ENCODE measurements around the gene TSHZ2.
"Not testable (repeated sequence)": the region's sequence is repeated elsewhere in the genome, so short reads cannot be mapped to it uniquely, and the experiment has no call there.

DNA sequence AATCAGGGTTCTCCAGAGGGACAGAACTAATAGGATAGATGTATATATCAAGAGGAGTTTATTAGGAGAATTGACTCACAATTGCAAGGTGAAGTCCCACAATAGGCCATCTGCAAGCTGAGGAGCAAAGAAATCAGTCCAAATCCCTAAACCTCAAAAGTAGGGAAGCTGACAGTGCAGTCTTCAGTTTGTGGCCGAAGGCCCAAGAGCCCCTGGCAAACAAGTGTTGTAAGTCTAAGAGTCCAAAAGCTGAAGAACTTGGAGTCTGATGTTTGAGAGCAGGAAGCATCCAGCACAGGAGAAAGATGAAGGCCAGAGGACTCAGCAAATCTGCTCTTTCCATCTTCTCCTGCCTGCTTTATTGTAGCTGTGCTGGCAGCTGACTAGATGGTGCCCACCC lies 117.7 kb downstream of the TSHZ2 start:
- TF ChIP-seq JUND (IDR thresholded peaks at IDR 0.05); CBX3 (IDR thresholded peaks at IDR 0.05; ENCODE audit: low read depth); POLR2AphosphoS5 (IDR thresholded peaks at IDR 0.05; ENCODE audit: low read depth, low read length); TCF7L2 (IDR thresholded peaks at IDR 0.05; ENCODE audit: borderline replicate concordance, extremely low read depth, insufficient read depth, insufficient read length); EZH2phosphoT487 (IDR thresholded peaks at IDR 0.05; ENCODE audit: borderline replicate concordance); CTCF (IDR thresholded peaks at IDR 0.05 in 2 of 3, conservative IDR thresholded peaks at IDR 0.05 in 1 of 3; ENCODE audit: borderline replicate concordance in 1 of 3, insufficient read depth in 1 of 3, low read depth in 2 of 3, low read length in 2 of 3); CEBPB (IDR thresholded peaks at IDR 0.05; ENCODE audit: low read depth): not testable (repeated sequence)

Measured in HCT116 (cell line).